Dedifferentiated amniotic fluid mesenchymal stem cell (primary cell): Measurements from ENCODE around the gene DICER1.
A peak's percentile ranks its signal among the peaks of the same experiment; 100 is the strongest.
"Not testable (repeated sequence)": the region's sequence is repeated elsewhere in the genome, so short reads cannot be mapped to it uniquely, and the experiment has no call there.

Experiments
- DNase-seq: peaks from one replicate; pipeline ENCODE4 v3.0.0-alpha.2; 2016; ENCODE audit errors: extremely low spot score

DICER1 gene

GRCh38 chr14:95150910-95151309 is 6.4 kb downstream of the DICER1 start:
- no peak for DNase-seq

- DNase-seq, result no peak
Observed at GRCh38 chr14:95149441-95149840, 7.9 kb downstream of the DICER1 start.

GRCh38 chr14:95147597-95147996 is 9.7 kb downstream of the DICER1 start:
- no peak for DNase-seq

GRCh38 chr14:95146079-95146771 is 11.1 kb downstream of the DICER1 start:
- DNase-seq, result no peak

GRCh38 chr14:95144849-95145248 is 12.5 kb downstream of the DICER1 start:
- no peak for DNase-seq

- peak; percentile 34 for DNase-seq
Observed at GRCh38 chr14:95143808-95144620, 13.3 kb downstream of the DICER1 start.

- no peak for DNase-seq
Observed at GRCh38 chr14:95142208-95142607, 15.1 kb downstream of the DICER1 start.

GRCh38 chr14:95141684-95142083 is 15.6 kb downstream of the DICER1 start:
- no peak for DNase-seq

GRCh38 chr14:95140060-95140858 is 17.1 kb downstream of the DICER1 start:
- no peak for DNase-seq

GRCh38 chr14:95138876-95139275 is 18.5 kb downstream of the DICER1 start:
- DNase-seq, result no peak

- not testable (repeated sequence) for DNase-seq
Observed at GRCh38 chr14:95138455-95138854, 18.9 kb downstream of the DICER1 start.

- DNase-seq, result no peak
Observed at GRCh38 chr14:95137804-95138167, 19.5 kb downstream of the DICER1 start.

- no peak for DNase-seq
Observed at GRCh38 chr14:95137164-95137803, 20.0 kb downstream of the DICER1 start.

GRCh38 chr14:95136631-95137030 is 20.7 kb downstream of the DICER1 start:
- no peak for DNase-seq

GRCh38 chr14:95134304-95134933 is 22.9 kb downstream of the DICER1 start:
- DNase-seq, result no peak

- DNase-seq, result no peak
Observed at GRCh38 chr14:95133282-95133681, 24.0 kb downstream of the DICER1 start.

GRCh38 chr14:95132760-95133159 is 24.6 kb downstream of the DICER1 start:
- DNase-seq, result no peak

- no peak for DNase-seq
Observed at GRCh38 chr14:95130549-95130948, 26.8 kb downstream of the DICER1 start.

GRCh38 chr14:95128140-95128539 is 29.2 kb downstream of the DICER1 start:
- no peak for DNase-seq

- no peak for DNase-seq
Observed at GRCh38 chr14:95127531-95127911, 29.8 kb downstream of the DICER1 start.

GRCh38 chr14:95126906-95127530 is 30.3 kb downstream of the DICER1 start:
- DNase-seq, result no peak
